Endothelial cell of coronary artery (primary cell): Measurements from ENCODE around the gene VPS51. TPM values are rescaled to one million over a fixed set of nuclear protein-coding genes. Genes with fewer than 3 reads are reported as not detected.

ENCODE experiments used
- total RNA-seq: library from RNA; depleted of rRNA; stranded (reverse); fragments of >200 nt; gene quantifications from 2 replicates; pipeline ENCODE4 v1.2.3, GENCODE V29; 2014

Gene VPS51
- total RNA-seq, result 193 and 216 TPM in 2 replicates

GRCh38 chr11:65095974-65096806, at the start of gene VPS51:
VPS51 (plus strand) TSS chr11:65096214; CDS start chr11:65096251, 37 bp downstream.

GRCh38 chr11:65058419-65059054, 37.5 kb upstream of the VPS51 start, which contains the start of gene NAALADL1:
NAALADL1 (minus strand) TSS chr11:65058553; CDS start chr11:65058521, 32 bp downstream.

GRCh38 chr11:65083834-65084597, 12.0 kb upstream of the VPS51 start, which contains the start of the genes CDCA5 and ZFPL1:
CDCA5 (minus strand) TSS chr11:65084040; CDS start chr11:65083978, 62 bp downstream.
ZFPL1 (plus strand) TSS chr11:65084222; CDS start chr11:65084699, 477 bp downstream.

GRCh38 chr11:65111744-65112545, 15.9 kb downstream of the VPS51 start, which contains the start of gene TM7SF2:
TM7SF2 (plus strand) TSS chr11:65111872; CDS start chr11:65112016, 144 bp downstream.

GRCh38 chr11:65117206-65118096, 21.4 kb downstream of the VPS51 start, which contains the start of gene ZNHIT2:
ZNHIT2 (minus strand) TSS chr11:65117701; CDS start chr11:65117653, 48 bp downstream.

GRCh38 chr11:65121865-65122696, 26.1 kb downstream of the VPS51 start, which contains the start of the genes FAU and MRPL49:
FAU (minus strand) TSS chr11:65122134; CDS start chr11:65121813, 321 bp downstream.
MRPL49 (plus strand) TSS chr11:65122321; CDS start chr11:65122347, 26 bp downstream.

GRCh38 chr11:65134240-65134951, 38.4 kb downstream of the VPS51 start, which contains the start of gene SYVN1:
SYVN1 (minus strand) TSS chr11:65134519; CDS start chr11:65133601, 918 bp downstream.

Other genes starting within 250 kb of the VPS51 start
- 99.0 and 121 TPM in 2 replicates for gene EHD1, start 217.6 kb upstream of the VPS51 start, total RNA-seq
- gene ATG2A, start 179.0 kb upstream of the VPS51 start, total RNA-seq, result 8.3 and 11.4 TPM in 2 replicates
- 5.6 and 14.5 TPM in 2 replicates for gene PPP2R5B, start 171.5 kb upstream of the VPS51 start, total RNA-seq
- not detected in 2 replicates for gene GPHA2, start 160.3 kb upstream of the VPS51 start, total RNA-seq
- not detected in 2 replicates for gene MAJIN, start 124.1 kb upstream of the VPS51 start, total RNA-seq
- 0.36 and 0.75 TPM in 2 replicates for gene BATF2, start 99.2 kb upstream of the VPS51 start, total RNA-seq
- gene ARL2, start 82.1 kb upstream of the VPS51 start, total RNA-seq, result 88.1 and 122 TPM in 2 replicates
- 11.2 and 14.8 TPM in 2 replicates for gene SNX15, start 68.8 kb upstream of the VPS51 start, total RNA-seq
- gene SAC3D1, start 55.0 kb upstream of the VPS51 start, total RNA-seq, result 9.9 and 11.4 TPM in 2 replicates
- 6.1 and 12.3 TPM in 2 replicates for gene NAALADL1, start 37.7 kb upstream of the VPS51 start, total RNA-seq
- gene CDCA5, start 12.2 kb upstream of the VPS51 start, total RNA-seq, result 4.2 and 7.7 TPM in 2 replicates
- gene ZFPL1, start 12.0 kb upstream of the VPS51 start, total RNA-seq, result 25.0 and 28.2 TPM in 2 replicates
- 8.0 and 10.9 TPM in 2 replicates for gene TM7SF2, start 15.7 kb downstream of the VPS51 start, total RNA-seq
- gene ZNHIT2, start 21.5 kb downstream of the VPS51 start, total RNA-seq, result 7.1 and 9.4 TPM in 2 replicates
- 535 and 549 TPM in 2 replicates for gene FAU, start 25.9 kb downstream of the VPS51 start, total RNA-seq
- 31.3 and 37.8 TPM in 2 replicates for gene MRPL49, start 26.1 kb downstream of the VPS51 start, total RNA-seq
- 5.5 and 12.2 TPM in 2 replicates for gene SYVN1, start 38.3 kb downstream of the VPS51 start, total RNA-seq
- gene SPDYC, start 74.0 kb downstream of the VPS51 start, total RNA-seq, result not detected in 2 replicates
- 81.0 and 91.3 TPM in 2 replicates for gene CAPN1, start 85.7 kb downstream of the VPS51 start, total RNA-seq
- gene POLA2, start 165.7 kb downstream of the VPS51 start, total RNA-seq, result 5.9 and 6.7 TPM in 2 replicates
- 17.4 and 19.1 TPM in 2 replicates for gene CDC42EP2, start 218.7 kb downstream of the VPS51 start, total RNA-seq
- 24.2 and 27.9 TPM in 2 replicates for gene DPF2, start 237.6 kb downstream of the VPS51 start, total RNA-seq